Naive B cell (primary cell): Measurements from ENCODE around the gene MFSD8. TPM values are rescaled to one million over a fixed set of nuclear protein-coding genes. Genes with fewer than 3 reads are reported as not detected.
"Not testable (repeated sequence)": the region's sequence is repeated elsewhere in the genome, so short reads cannot be mapped to it uniquely, and the experiment has no call there.

Source experiments
- ATAC-seq, 2 donors: fragments of 150-1000 bp; cut with Tn5 transposase; 2 replicates each; pipeline ENCODE4 v1.10.0; 2021; ENCODE audit warnings: low read depth in 2 of 2, mild to moderate bottlenecking in 2 of 2, moderate library complexity in 2 of 2
- DNase-seq: peaks from one replicate; pipeline ENCODE4 v3.0.0; 2022
- H3K27ac Mint-ChIP-seq, 6 donors: one replicate each; pipeline ENCODE4 v1.8.0; 2020 to 2022; ENCODE audit warnings: mild to moderate bottlenecking in 6 of 6, mixed read lengths in 6 of 6, moderate library complexity in 5 of 6, inconsistent platforms in 2 of 6
- H3K27me3 Mint-ChIP-seq, 3 donors: one replicate each; pipeline ENCODE4 v1.8.0; 2021 to 2022; ENCODE audit warnings: mixed read lengths in 3 of 3, mild to moderate bottlenecking in 1 of 3
- H3K36me3 Mint-ChIP-seq, 2 donors: one replicate each; pipeline ENCODE4 v1.8.0; 2020 to 2022; ENCODE audit warnings: mixed read lengths in 2 of 2, inconsistent platforms in 1 of 2, mild to moderate bottlenecking in 1 of 2
- H3K4me1 Mint-ChIP-seq, 3 donors: one replicate each; pipeline ENCODE4 v1.8.0; 2020 to 2022; ENCODE audit warnings: mixed read lengths in 3 of 3, inconsistent platforms in 1 of 3, mild to moderate bottlenecking in 1 of 3, moderate library complexity in 1 of 3
- H3K4me3 Mint-ChIP-seq, 8 donors: one replicate each; pipeline ENCODE4 v1.8.0; 2020 to 2022; ENCODE audit warnings: mild to moderate bottlenecking in 8 of 8, mixed read lengths in 8 of 8, moderate library complexity in 8 of 8, inconsistent platforms in 2 of 8
- H3K9me3 Mint-ChIP-seq, 7 donors: one replicate each; pipeline ENCODE4 v1.8.0; 2020 to 2022; ENCODE audit warnings: mixed read lengths in 7 of 7, mild to moderate bottlenecking in 5 of 7, inconsistent platforms in 2 of 7, moderate library complexity in 1 of 7
- polyA plus RNA-seq, 6 donors: library from polyadenylated mRNA; unstranded; fragments of 300-500 nt; fragmentation: Illumina TruSeq; gene quantifications; one replicate each; pipeline ENCODE4 v1.2.3, GENCODE V29; 2021; ENCODE audit warnings: low read depth in 6 of 6

MFSD8 gene
- 10 to 100 TPM in 3 of 6 donors, 1 to 10 TPM in 3; 7.1 to 13.3 (median 9.5) TPM for polyA plus RNA-seq

- peaks cover 10 to 42% (median 34%) of the 10 kb centered on the region in 3 donors for H3K4me1 Mint-ChIP-seq
- no peaks in the 10 kb centered on the region for H3K9me3 Mint-ChIP-seq
- H3K4me3 Mint-ChIP-seq, result peak within 1 kb of the TSS; percentile 84 to 98 (median 96)
- peak; percentile 83 to 85 for ATAC-seq
- no peaks in the 10 kb centered on the region for H3K27me3 Mint-ChIP-seq
- H3K36me3 Mint-ChIP-seq, result no peaks in the 10 kb centered on the region
- peak within 1 kb of the TSS; percentile 94 to 98 (median 97) for H3K27ac Mint-ChIP-seq
- DNase-seq, result peak; percentile 97
Measured at GRCh38 chr4:127965062-127965802, at the start of gene MFSD8, which contains the start of gene ABHD18. TSS of gene MFSD8 (minus strand) at chr4:127965173. CDS start at chr4:127965133, 40 bp downstream. TSS of gene ABHD18 (plus strand) at chr4:127965406. CDS start at chr4:127982956, 17,550 bp downstream.

DNA sequence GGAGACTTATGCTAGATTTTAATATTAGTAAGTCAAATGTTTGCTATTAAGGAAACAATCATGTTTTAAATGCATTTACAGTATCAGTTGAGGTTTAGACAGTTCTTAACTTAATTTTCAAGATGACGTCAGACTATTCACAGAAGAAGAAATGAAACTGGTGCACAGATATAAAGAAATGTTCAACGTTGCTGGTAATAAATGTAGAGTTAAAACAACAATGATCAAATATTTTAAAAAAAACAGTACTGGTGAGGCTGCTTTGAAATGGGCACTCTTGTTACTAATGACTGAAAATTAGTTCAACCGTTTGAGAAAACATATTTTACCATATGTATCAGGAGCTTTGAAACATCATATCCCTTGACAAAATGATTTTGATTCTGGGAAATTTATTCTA, 44.5 kb upstream of the MFSD8 start:
- DNase-seq (no peak), ATAC-seq (no peak)
- H3K27ac Mint-ChIP-seq, result peak overlapping the region in 1 of 6 donors; percentile 11
- peaks cover 14 to 23% of the 10 kb centered on the region in 2 donors for H3K36me3 Mint-ChIP-seq
- no peaks in the 10 kb centered on the region for H3K27me3 Mint-ChIP-seq
- H3K4me3 Mint-ChIP-seq, result no peak overlapping the region
- peaks cover 0 to 4% (median 0%) of the 10 kb centered on the region in 3 donors for H3K4me1 Mint-ChIP-seq
- H3K9me3 Mint-ChIP-seq, result peaks cover 0 to 4% (median 0%) of the 10 kb centered on the region in 7 donors

GRCh38 chr4:128006592-128006991, 41.6 kb upstream of the MFSD8 start:
- peaks cover 8 to 22% of the 10 kb centered on the region in 2 donors for H3K36me3 Mint-ChIP-seq

DNA sequence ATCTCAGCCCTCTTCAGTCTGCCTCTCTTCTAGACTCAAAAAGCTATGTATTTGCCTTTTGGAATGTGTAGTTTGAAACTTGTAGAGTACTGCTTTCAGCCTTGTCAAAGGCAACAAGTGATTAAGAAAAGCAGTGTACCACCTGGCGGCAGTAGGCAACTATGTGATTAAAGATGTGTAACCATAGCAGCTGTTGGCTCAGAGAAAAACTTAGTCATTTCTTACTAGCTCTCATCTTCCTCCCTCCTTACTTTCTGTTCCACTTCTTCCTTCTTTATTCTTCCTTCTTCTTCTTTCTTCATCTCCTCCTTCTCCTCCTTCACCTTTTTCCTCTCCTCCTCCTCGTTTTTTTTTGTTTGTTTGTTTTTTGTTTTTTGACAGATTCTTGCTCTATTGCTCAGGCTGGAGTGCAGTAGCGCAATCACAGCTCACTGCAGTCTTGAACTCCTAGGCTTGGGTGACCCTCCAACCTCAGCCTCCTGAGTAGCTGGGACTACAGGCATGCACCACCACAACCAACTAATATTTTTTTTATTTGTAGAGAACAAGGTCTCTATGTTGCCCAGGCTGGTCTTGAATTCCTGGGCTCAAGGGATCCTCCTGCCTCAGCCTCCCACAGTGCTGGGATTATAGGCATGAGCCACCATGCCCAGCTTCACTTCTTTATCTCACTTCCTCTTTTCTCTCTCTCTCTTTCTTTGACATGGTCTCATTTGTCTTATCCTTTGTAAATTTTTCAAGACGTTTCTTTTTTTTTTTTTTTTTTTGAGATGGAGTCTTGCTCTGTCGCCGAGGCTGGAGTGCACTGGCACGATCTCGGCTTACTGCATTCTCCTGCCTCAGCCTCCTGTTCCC, 32.8 kb upstream of the MFSD8 start:
- peak overlapping the region in 2 of 8 donors; percentile 0 to 72 for H3K4me3 Mint-ChIP-seq
- peak overlapping the region; percentile 55 to 98 (median 90) for H3K27ac Mint-ChIP-seq
- H3K36me3 Mint-ChIP-seq, result peaks cover 13 to 15% of the 10 kb centered on the region in 2 donors
- H3K9me3 Mint-ChIP-seq, result peaks cover 0 to 14% (median 4%) of the 10 kb centered on the region in 7 donors
- DNase-seq (peak; percentile 29), ATAC-seq (peak; percentile 87 to 89)
- no peaks in the 10 kb centered on the region for H3K27me3 Mint-ChIP-seq
- peaks cover 9 to 33% (median 29%) of the 10 kb centered on the region in 3 donors for H3K4me1 Mint-ChIP-seq

More at GRCh38 chr4:128006592-128006991, 41.6 kb upstream of the MFSD8 start:
- no peaks in the 10 kb centered on the region for H3K9me3 Mint-ChIP-seq
- no peak overlapping the region for H3K4me3 Mint-ChIP-seq
- peaks cover 0 to 4% (median 0%) of the 10 kb centered on the region in 3 donors for H3K4me1 Mint-ChIP-seq
- no peak overlapping the region for H3K27ac Mint-ChIP-seq
- H3K27me3 Mint-ChIP-seq, result no peaks in the 10 kb centered on the region
- DNase-seq (no peak), ATAC-seq (no peak)

GRCh38 chr4:127996521-127996920, 31.5 kb upstream of the MFSD8 start:
- Mint-ChIP-seq H3K36me3 (peaks cover 11 to 12% of the 10 kb centered on the region in 2 donors), H3K4me1 (peaks cover 9 to 36% (median 28%) of the 10 kb centered on the region in 3 donors), H3K9me3 (peaks cover 0 to 14% (median 4%) of the 10 kb centered on the region in 7 donors), H3K27ac (peak overlapping the region in 2 of 6 donors; percentile 28 to 50), H3K4me3 (peak overlapping the region in 2 of 8 donors; percentile 45 to 75)
- not testable (repeated sequence) for ATAC-seq, DNase-seq, H3K27me3 Mint-ChIP-seq

DNA sequence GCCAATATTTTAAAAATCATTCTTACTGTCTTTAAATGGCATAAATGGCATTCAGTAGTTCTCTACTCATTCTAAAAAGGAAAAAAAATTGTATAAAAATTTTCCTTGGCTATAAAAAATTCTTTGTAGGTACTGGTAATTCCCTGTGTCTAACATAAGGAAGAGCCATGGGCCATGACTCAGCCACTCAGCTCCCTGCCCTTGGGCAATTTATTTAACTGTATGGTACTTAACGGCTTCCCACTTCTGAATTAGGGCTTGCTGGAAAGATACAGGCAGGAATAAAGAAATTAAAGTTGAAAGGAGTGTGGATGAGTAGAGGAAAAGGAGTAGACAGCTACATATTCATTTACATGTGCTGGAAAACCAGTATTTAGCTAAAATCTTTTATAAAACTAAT, 30.8 kb upstream of the MFSD8 start:
- no peaks in the 10 kb centered on the region for H3K27me3 Mint-ChIP-seq
- H3K9me3 Mint-ChIP-seq, result peaks cover 0 to 14% (median 4%) of the 10 kb centered on the region in 7 donors
- H3K4me1 Mint-ChIP-seq, result peaks cover 9 to 32% (median 20%) of the 10 kb centered on the region in 3 donors
- peak overlapping the region in 4 of 6 donors; percentile 28 to 74 (median 53) for H3K27ac Mint-ChIP-seq
- H3K36me3 Mint-ChIP-seq, result peaks cover 11 to 12% of the 10 kb centered on the region in 2 donors
- no peak overlapping the region for H3K4me3 Mint-ChIP-seq
- DNase-seq (no peak), ATAC-seq (no peak)

GRCh38 chr4:127993151-127993550, 28.2 kb upstream of the MFSD8 start:
- Mint-ChIP-seq H3K4me1 (peaks cover 8 to 25% (median 14%) of the 10 kb centered on the region in 3 donors), H3K36me3 (no peaks in the 10 kb centered on the region), H3K4me3 (no peak overlapping the region), H3K27ac (no peak overlapping the region), H3K9me3 (peaks cover 0 to 8% (median 0%) of the 10 kb centered on the region in 7 donors), H3K27me3 (no peaks in the 10 kb centered on the region)
- DNase-seq (no peak), ATAC-seq (no peak)

- DNase-seq, result no peak
- no peak for ATAC-seq
- H3K27me3 Mint-ChIP-seq, result no peaks in the 10 kb centered on the region
- peaks cover 0 to 1% (median 0%) of the 10 kb centered on the region in 7 donors for H3K9me3 Mint-ChIP-seq
- H3K27ac Mint-ChIP-seq, result no peak overlapping the region
- H3K4me3 Mint-ChIP-seq, result no peak overlapping the region
- peaks cover 0 to 8% (median 6%) of the 10 kb centered on the region in 3 donors for H3K4me1 Mint-ChIP-seq
- H3K36me3 Mint-ChIP-seq, result peaks cover 7 to 20% of the 10 kb centered on the region in 2 donors
Measured at GRCh38 chr4:127988638-127989037, 23.7 kb upstream of the MFSD8 start.

- no peak for DNase-seq
- no peak for ATAC-seq
- Mint-ChIP-seq H3K27ac (peak overlapping the region in 1 of 6 donors; percentile 27), H3K36me3 (peaks cover 7 to 20% of the 10 kb centered on the region in 2 donors), H3K27me3 (no peaks in the 10 kb centered on the region), H3K4me1 (peaks cover 0 to 3% (median 0%) of the 10 kb centered on the region in 3 donors), H3K4me3 (no peak overlapping the region), H3K9me3 (peaks cover 0 to 1% (median 0%) of the 10 kb centered on the region in 7 donors)
Measured at GRCh38 chr4:127985989-127986388, 21.0 kb upstream of the MFSD8 start.

DNA sequence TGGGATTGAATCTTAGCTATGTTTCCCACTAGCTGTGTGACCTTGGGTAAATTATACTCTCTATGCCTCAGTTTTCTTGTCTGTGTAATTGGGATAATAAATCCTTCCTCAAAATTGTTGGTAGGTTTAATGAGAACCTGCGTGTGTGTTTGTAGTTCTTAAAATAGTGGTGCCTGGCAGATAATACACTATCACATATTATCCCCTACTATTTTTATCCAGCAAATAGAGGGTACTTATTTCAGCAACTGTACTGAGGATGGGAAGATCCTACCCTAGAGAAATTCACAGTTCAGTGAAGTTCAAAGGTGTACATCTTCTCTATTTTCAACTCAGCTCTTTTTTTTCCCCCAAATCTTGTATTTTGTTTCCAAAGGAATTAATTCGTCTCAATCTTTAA, 17.5 kb upstream of the MFSD8 start:
- Mint-ChIP-seq H3K36me3 (peaks cover 7 to 15% of the 10 kb centered on the region in 2 donors), H3K4me3 (no peak overlapping the region), H3K27ac (peak overlapping the region in 1 of 6 donors; percentile 34), H3K9me3 (peaks cover 0 to 1% (median 0%) of the 10 kb centered on the region in 7 donors), H3K4me1 (peaks cover 0 to 3% (median 0%) of the 10 kb centered on the region in 3 donors), H3K27me3 (no peaks in the 10 kb centered on the region)
- no peak for DNase-seq
- no peak for ATAC-seq

- Mint-ChIP-seq H3K4me1 (peaks cover 0 to 7% (median 5%) of the 10 kb centered on the region in 3 donors), H3K27ac (no peak overlapping the region), H3K36me3 (peaks cover 0 to 7% of the 10 kb centered on the region in 2 donors), H3K9me3 (no peaks in the 10 kb centered on the region), H3K27me3 (no peaks in the 10 kb centered on the region), H3K4me3 (no peak overlapping the region)
- ATAC-seq (no peak), DNase-seq (no peak)
Measured at GRCh38 chr4:127978930-127979329, 14.0 kb upstream of the MFSD8 start.

GRCh38 chr4:127975121-127975770, 10.3 kb upstream of the MFSD8 start:
- Mint-ChIP-seq H3K27me3 (no peaks in the 10 kb centered on the region), H3K9me3 (no peaks in the 10 kb centered on the region), H3K27ac (no peak overlapping the region), H3K36me3 (peaks cover 0 to 7% of the 10 kb centered on the region in 2 donors), H3K4me1 (peaks cover 4 to 14% (median 5%) of the 10 kb centered on the region in 3 donors), H3K4me3 (no peak overlapping the region)
- ATAC-seq, result no peak
- DNase-seq, result no peak
